Right kidney (tissue), 1 donor: ENCODE measurements around the gene ZNF740.
A peak's percentile ranks its signal among the peaks of the same experiment; 100 is the strongest.

ENCODE experiments used
- DNase-seq: peaks from one replicate; pipeline ENCODE4 v3.0.0-alpha.2; 2016

Gene ZNF740

DNA sequence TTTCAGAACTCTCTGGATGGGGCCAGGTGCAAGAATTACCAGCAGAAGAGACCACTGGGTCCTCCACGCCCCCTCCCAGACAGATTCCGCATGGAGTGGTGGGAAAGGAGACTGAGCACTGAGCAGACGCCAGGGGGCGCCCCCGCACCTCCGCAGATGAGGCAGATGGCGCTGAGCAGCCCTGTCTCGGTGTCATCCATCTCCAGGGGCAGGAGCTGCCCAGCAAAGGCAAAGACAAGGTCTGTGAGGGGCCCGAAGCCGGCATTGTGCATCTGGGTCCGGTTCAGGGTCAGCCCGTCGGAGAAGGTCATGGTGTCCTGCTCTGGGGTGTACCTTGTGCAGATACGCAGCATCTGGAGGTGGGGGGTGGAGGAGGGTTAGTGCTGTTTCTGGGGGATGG lies 32.8 kb downstream of the ZNF740 start:
- peak; percentile 69 for DNase-seq

DNA sequence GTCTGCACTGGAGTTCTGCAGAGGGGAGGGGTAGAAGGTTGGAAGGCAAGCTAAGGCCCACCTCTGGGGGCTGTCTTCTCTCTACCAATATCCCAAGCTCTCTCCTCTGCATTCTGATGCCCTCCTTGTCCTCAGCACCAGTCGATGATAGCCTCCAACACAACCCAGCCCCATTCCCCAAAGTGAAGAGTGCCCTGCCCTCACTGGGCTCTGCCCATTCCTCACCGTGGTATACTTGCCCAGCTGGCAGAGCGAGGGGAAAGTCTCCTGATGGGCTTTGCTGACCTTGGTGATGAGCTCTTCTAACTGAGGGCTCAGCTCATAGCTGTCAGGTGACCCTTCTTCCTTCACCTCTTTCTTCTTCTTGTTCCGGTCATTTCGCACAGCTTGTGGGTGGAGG lies 33.7 kb downstream of the ZNF740 start:
- no peak for DNase-seq

DNA sequence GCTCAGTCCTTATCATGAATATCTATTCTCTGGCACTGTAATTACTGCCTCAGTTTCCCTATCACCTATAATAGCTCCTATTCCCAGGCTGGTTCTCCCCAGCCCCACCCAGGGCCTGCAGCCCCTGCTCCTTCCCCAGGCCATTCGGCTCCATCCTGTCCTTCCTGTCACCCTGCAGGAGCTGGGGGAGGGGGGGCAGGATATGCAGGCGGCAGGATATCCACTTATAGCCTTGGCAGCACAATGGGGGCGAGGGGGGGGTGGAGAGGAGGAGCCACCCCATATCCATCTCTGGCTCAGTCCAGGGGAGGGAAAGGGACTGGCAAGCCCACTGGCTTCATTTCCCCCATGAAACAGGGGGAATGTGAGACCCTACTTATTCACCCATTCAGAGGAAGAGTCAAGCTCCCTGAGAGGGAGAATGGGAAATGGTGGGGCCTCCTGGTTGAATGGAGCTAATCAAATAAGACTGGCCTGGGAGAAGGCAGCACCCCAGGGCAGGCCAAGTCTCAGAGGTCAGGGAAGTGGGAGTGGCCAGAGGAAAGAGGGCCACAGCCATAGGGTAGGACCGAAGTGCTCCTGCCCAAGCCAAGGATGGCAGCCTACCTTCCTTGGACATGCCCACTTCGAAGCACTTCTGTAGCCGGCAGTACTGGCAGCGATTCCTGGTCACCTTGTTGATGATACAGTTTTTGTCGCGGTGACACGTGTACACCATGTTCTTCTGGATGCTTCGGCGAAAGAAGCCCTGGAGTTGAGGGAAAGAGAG lies 34.3 kb downstream of the ZNF740 start:
- DNase-seq, result no peak

DNA sequence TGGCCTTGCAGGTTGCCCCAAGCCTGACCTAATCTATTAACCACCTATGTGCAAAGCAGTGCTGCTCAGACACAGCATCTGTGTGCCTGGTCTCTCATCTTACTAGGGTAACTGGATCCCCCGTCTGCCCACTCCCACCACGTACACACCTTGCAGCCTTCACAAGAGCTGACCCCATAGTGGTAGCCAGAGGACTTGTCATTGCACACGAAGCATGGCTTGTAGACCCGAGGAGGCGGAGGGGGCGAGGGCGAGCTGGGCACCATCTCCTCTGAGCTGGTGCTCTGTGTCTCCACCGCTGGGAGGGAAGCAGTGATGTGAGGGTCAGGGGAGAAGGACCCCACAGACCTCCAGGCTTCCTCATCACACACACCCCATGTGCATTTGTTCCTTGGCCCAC lies 35.0 kb downstream of the ZNF740 start:
- no peak for DNase-seq

DNA sequence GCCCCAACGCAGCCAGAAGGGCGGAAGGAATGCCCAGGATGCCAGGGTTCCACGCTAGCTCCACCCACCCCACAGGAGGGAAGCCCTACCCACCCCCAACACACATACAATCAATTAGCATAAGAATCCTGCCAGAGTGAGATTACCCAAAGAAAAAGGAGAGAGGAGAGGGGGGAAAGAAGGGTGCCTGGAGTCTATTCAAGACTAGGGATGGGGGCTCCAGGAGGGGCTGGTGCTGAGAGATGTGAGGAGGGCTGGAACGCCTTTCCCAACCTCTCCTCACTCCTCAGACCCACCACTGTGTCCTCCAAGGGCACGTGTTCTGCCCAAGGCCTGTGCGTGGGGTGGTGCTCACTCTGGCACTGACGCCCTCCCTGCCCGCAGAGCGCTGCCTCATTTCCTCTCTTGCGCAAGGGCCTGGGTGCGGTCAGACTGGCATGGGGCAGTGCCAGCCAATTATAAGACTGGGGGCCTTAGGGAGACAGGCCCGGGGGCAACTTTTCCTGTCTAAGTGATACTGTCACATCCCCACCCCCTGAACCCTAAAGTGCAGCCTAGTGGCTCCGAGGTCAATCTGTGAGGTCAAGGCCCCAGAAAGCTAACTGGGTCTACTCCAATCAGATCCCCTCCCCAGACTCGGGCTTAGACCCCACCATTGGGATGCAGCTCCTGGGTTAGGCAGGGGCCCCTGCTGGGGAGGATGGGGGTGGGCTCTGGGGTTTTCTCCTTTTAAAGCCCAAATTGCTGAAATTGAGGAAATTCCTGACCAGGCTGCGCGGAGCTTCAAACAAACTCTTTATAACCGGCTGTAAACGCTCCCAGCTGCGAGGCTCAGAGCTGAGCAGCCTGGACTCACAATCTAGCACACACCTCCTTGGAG lies 36.8 kb downstream of the ZNF740 start:
- no peak for DNase-seq

DNA sequence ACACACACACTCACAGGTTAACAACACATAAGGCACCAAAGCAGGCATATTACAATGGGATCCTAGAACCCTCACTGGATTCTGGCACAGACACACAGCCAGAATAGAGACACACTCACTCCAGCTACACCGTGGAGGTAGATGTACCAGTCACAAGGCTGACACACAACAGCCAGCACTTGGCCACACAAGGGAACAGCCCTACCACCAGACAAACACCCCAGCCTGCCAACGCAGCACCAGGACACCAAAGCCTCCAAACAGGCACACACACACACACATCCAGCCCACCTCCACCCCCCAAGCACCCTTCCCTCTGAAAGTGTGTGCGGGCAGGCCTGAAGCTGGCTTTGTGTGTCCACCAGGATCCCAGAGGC lies 37.4 kb downstream of the ZNF740 start:
- no peak for DNase-seq

DNA sequence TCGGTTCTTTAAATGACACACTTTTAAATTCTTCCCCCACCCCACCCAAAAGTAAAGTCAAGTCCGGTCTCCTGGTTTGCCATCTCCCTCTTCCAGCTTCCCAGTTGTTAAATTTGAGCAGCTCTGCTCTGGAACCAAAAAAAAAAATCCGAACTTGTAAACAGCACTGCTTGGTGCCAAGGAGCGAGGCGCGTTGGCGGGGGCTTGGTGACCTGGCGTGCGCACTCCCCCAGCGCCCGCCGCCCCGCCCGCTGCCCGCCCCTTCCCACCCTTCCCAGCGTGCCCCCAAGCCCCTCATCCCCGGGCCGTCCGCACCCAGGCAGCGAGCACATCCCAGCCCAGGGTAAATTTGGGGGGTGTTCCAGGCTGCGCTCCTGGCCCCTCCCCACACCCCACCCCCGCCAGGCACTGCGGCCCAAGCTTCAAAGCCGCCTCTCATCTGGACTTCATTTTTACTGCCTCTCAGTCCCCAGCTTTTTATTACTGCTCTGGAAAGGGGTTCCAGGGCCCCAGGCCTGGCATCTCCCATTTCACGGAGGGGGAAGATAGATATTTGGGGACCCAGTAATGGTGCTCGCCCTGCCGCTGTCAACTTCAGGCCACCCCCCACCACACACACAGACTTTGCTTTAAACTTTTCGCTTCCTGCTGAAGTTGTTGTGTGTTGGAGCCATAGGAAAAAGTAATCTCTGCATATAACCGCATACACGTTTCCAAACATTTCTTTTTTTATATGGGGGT lies 38.2 kb downstream of the ZNF740 start:
- DNase-seq, result peak; percentile 40

DNA sequence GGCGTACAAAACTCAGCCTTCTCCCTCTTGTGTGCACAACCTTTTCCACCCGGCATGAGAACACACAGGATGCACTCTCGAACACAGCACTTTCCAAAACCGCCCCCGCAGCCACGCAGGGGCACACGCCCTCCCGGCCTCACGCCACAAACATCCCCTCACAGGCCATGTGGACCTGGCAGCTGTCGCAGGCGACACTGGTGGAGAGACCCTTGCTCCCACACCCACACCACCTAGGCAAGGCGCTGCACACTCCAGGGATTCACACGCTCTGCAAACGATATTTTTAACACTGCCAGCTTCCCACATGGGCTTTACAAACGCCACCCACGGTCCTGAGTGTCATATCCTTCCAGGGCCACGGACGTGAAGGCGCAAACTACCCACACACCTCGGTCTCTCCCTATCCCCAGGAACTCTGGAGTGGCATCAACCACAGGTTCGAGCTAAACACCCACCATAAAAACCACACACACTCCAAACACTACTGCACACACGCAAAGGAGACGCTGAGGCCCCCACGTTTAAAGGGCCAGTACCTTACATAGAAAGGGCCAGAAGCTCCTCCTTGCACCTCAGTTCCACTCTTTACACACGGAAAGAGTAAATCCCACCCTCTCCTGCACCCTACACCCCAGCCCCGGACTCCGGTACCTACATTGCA lies 38.9 kb downstream of the ZNF740 start:
- DNase-seq, result peak; percentile 52

DNA sequence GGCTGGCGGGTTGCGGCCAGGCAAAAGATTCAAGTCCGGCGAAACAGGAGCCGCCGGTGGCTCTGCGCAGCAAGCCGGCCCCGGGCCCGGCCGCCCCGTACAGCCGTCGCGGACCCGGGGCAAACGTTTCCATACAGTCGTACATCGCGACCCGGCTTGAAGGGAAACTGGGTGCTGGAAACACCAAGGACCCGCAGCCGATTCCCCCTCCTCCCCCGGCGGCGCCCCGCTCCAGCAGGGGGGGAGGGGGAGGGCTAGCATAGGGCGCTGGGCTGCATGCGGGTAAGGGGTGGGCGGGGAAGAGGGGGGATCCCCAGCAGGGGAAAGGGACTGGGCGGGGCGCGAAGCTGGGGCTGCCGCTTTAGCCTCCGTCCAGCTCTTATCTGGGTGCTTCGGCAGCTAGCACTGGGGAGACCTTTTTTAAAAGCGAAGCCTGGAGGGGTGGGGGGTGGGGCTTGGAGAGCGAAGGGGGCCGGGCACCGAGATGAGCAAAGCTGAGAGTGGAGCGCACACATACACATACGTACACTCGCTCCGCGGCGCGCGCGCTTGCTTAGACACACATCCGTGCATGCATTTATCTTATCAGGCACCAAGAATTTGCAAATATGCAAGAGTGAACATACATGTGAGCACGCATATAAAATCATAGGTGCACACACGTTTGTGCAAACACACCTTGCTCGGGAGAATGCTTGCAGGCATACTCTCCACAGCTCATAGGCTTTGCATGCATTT lies 39.6 kb downstream of the ZNF740 start:
- peak; percentile 79 for DNase-seq

DNA sequence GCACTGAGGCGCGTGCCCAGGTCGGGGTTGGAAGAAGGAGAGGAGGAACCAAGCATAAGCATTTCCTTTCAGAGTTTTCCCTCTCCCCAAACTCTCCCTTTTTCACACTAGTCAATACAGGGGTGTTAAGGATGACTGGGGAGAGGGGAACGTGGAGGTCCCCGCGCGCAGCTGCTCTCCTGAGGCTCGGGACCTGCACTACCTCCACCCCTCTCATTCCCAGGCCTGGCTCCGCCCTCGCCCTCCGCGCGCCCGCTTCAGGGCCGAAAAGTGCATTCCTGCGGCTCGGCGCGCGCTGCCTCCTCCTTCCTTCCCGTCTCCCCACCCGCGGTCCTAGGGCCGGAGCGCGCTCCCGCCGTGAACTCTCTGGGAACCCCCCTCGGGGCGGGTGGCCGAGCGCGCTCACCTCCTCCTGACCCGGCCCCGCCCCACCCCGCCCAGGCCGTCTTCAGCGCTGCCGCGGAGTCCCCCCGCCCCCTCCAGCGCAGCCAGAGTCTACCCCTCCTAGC lies 40.2 kb downstream of the ZNF740 start:
- peak; percentile 96 for DNase-seq

DNA sequence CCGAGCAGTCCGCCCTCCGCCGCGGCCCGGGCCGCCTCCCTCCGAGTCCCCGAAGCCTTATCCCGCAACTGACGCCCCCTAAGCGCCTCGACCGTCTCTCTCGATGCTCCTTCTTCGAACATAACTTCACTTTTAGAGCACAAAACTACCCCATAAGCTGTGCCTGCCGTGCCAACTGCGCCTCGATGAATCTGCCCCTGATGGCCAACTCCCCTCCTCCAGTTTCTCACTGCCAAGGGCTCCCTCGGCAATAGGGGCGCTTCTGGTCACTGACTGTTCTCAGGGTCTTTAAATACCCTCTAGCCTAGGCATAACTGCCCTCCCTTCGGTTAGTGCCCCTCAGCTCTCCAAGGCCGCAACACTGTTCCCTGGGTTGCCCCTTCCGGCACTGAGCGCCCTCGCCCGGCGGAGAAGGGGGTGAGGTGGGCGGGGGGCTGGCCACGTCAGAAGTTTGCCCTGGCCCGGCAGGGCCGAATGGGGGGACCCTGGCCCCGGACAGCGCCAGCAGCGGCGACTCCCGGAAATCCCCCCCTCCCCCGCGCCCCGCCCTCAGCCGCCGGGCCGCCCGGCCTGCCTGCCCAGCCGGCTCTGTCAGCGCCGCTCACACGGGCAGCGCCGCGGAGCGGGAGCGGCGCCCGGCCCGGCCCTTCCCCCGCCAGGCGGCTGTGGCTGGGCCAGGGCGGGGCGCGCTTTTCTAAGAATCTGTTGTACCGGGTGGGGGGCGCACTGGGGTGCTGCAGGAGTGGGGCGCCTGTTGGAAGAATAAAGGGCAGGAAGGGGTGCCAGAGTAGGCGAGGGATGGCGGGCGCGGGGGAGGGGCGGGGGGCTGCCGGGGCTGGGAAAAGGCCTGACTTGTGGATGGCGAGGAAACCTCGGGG lies 40.9 kb downstream of the ZNF740 start:
- DNase-seq, result peak; percentile 92

DNA sequence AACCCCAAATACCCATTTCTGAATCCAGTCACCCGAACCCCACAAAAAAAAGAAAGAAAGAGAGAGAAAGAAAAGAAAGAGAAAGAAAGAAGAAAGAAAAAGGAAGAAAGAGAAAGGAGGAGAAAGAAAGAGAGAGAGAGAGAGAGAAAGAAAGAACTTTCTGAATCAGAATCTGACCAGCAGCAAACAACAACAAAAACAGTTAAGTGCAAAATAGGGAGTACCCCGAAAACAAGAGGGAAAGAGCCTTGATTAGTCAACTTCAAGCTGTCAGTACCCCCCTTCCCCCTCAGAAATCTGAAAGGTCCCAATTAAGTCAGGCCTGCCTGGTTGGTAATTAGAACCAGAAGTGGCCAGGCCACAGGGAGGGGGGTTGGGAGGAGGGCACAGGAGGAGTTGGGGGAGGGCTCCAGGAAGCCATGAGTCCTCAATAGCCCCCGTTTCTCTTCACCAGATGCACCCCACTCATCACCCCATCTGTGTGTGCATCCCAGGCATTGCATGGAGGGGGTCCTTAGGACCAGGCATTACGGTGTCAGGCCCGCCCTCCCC lies 41.7 kb downstream of the ZNF740 start:
- peak; percentile 46 for DNase-seq

DNA sequence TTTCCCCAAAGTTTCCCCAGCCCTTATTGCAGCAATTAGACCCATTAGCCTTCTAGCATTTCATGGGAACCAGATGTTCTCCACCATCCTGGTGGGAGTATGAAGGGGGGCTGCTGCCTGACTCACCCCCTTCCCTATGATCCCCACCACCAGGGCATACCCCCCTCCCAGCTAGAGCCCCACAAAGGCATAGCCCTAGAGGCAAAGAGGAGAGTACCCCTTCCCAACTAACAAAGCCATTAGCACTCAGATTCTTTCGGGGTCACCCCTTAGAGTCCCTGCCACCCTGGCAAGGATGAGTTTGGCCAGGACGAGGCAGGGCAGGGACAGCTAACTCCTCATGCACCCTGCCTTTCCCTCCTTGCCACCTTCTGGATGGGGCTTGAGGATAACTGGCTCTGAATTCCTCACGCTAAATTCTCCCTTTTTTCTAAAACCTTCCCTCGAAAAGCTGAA lies 42.3 kb downstream of the ZNF740 start:
- no peak for DNase-seq

DNA sequence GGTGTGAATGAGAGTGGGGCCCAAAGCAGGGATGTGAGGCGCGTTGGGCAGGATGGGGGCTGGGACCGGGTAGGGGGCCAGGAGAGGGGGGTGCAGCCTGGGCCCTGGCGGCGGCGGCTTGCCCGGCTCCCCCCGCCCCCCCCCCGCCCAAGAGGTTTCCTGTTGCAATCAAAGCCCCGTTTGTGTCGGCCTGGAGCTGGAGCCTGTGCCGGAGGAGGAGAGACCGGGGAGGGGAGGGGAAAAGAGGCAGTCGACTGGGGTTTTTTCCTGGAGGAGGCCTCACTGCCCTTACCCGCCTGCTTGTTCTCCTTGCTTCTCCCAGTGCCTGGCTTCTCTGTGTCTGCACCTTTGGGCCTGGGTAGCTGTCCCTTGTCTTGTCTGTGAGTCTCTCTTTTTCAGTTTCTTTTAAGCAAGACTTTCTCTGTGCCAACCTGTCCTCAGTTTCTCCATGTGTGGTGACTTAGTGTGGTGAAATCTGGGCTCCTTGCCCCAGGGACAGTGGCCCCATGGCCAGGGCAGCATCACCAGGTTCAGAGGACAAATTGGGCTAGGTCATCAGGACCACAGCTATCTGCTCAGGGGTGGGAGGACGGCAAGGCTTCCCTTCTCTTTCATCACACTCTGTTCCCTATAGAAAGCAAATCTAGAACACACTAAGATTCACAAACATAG lies 43.0 kb downstream of the ZNF740 start:
- DNase-seq, result no peak

DNA sequence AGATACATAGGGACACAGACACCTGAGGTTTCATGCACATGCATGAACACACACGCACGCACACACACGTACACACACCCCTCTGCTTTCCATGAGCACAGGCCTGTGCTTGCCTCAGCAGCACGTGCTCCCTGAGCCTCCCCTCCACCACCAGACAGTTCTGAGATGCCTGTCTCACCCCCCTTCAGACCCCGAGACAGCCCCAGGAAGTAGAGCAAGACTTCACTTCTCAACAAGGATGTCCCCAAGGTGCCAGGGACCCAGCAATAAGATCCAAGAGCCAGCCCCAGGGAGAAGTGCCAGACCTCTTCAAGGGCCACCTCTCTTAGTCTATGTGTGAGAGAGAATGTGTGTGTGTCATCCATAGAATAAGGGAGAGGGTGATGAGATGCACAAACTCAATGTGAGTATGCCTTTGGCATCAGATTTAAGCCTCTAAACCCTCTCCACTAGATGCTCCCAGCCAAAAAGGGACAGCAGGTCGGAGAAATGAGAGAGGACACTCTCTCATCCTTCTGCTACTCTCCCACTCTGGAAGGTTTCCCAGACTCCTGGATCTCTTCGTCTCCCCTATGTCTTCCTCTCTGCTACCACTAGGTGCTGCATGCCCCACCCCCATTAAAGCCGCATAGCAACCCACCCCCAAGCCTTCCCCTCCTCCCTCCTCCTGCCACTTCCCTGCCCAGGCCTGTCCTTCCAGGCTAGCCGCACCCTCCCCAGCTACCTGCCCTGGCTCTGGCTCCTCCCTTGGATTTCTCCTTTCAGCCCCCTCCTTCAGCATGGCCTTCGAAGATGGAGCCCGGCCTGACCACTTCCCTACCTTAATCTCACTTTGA lies 43.8 kb downstream of the ZNF740 start:
- DNase-seq, result no peak

DNA sequence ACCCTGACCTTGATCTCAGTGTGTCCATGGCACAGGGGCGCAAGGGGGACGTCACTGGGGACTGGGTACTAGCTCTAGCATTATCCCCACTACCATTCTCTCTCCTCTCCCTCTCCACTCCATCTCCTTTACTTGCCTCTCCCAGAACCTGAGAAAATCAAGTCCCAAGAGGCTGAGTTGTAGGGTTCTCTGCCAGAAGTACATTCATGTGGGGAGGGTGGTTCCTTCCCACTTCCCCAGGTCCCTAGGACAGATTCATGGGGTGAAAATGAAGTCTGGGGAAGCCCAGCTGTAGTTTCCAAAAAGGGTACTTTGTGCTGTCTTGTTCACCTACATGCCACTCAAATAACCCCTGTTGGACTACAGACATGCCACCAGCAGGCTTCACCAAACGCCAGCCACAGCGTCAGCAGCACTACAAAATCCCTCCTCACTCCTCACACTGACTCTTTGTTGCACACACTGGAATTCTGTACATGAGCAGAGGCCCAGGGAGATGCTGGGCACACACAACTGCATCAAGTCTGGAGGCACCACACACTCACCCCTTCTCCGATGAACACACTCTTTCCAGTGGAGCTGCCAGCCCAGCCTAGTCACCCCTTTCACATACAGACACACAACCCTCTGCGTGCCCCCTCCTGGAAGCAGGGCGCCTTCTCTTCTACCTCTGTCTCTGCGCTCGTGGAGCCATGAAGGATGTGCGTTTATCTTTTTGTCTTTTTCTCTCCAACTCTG lies 44.5 kb downstream of the ZNF740 start:
- DNase-seq, result no peak

DNA sequence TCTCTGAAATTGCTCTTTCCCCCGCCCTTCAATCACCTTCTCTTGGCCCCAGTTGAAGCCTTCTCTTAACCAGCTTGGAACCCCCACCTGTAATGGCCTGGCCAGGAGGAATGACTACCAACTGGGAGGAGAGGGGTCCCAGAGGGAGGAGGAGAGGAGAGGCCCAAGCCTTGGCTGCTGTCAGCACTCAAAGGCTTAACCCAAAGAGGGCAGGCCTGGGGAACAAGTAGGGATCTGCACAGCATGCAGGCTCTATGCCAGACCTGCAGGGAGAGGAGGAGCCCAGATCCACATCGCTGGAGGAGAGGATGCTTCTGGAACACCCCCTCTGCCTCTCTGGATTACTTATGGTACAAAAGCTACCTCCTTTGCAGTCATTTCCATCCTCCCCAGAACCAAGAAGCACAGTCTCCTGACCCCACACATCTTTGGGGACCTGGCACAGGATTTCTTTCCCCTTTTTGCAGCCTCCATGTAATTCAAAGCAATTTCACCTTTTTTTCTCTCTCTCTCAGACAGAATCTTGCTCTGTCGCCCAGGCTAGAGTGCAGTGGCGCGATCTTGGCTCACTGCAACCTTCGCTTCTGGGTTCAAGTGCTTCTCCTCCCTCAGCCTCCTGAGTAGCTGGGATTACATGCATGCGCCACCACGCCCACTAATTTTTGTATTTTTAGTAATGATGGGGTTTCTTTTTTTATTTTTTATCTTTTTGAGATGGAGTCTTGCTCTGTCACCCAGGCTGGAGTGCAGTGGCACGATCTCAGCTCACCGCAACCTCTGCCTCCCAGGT lies 45.3 kb downstream of the ZNF740 start:
- no peak for DNase-seq
